Erythroblast (primary cell): ENCODE measurements around the gene RTN4RL1.

Experiments used
- GATA1 ChIP-seq: IDR thresholded peaks from 2 replicates; pipeline ENCODE4 v1.6.1; 2011; ENCODE audit warnings: low read depth, mild to moderate bottlenecking, control low read depth, low read length, moderate library complexity
- POLR2A ChIP-seq: IDR thresholded peaks from 2 replicates; pipeline ENCODE4 v1.6.1; 2011; ENCODE audit warnings: mild to moderate bottlenecking, low read length

DNA sequence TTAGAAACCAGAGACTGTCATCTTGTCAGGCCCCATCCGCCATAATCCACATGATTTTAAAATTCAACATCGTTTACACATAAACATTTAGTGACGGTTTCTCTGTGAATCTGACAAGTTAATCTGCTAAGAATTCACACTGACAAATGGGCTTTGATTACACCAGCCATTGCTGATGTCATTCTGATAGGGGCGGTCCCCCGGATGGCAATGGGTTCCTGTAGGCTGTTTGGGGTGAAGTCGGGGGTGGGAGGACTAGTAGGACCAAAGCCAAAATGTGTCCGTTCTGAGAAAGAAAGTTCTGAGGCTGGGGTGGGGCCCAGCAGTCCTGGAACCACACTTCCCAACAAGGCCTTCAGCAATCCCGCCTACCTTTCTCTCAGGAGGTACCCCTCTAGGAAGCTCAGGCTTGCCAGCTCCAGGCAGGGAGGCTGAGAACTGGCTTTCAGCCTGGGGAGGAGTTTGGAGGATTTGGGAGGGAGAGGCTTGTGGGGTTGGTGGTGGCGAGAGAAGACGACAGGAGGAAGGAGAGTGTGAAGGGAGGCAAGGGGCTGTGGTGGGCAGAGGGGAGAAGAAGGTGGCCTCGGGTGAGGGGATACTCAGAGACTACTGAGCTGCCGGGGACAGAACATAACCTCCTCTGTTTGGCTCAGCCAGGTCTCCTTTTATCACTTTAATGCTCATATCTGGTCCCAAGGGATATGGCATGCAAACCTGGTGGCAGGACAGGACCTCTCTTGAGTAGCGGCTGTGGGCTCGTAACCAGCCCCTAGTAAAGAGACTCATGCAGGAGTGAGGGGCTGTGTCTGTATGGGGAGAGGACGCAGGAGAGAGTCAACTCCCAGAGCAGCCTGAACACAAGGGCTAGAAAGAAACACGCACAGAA is 38.4 kb upstream of the RTN4RL1 start:
- TF ChIP-seq POLR2A, result no peak
- TF ChIP-seq GATA1, result no peak
